Heart right ventricle (tissue), 16 donors: Measurements from ENCODE around the gene KCNAB3. TPM values are rescaled to one million over a fixed set of nuclear protein-coding genes. Genes with fewer than 3 reads are reported as not detected.
A peak's percentile ranks its signal among the peaks of the same experiment; 100 is the strongest.

Source experiments
- ATAC-seq, 8 donors: fragments of 200-7000 bp; cut with Tn5 transposase; one replicate each; pipeline ENCODE4 v1.9.1; 2020; ENCODE audit warnings: mild to moderate bottlenecking in 8 of 8, moderate library complexity in 8 of 8, moderate number of reproducible peaks in 1 of 8
- DNase-seq, 2 donors: peaks; one replicate each; pipeline ENCODE4 v3.0.0-alpha.2; 2020
- H3K27ac ChIP-seq, 10 donors: fragments of 200-600 bp; sonication (generic) in 2 of 10; one replicate each; pipeline versions ENCODE4 v1.5.0 to v1.8.0; 2020 to 2022; ENCODE audit warnings: mild to moderate bottlenecking in 3 of 10
- H3K27me3 ChIP-seq, 7 donors: fragments of 200-600 bp; one replicate each; pipeline ENCODE4 v1.8.0; 2021 to 2022; ENCODE audit warnings: mild to moderate bottlenecking in 2 of 7
- H3K36me3 ChIP-seq, 9 donors: fragments of 200-600 bp; sonication (generic) in 1 of 9; one replicate each; pipeline versions ENCODE4 v1.5.0 to v1.8.0; 2020 to 2022; ENCODE audit warnings: mild to moderate bottlenecking in 2 of 9
- H3K4me1 ChIP-seq, 9 donors: fragments of 200-600 bp; sonication (generic) in 1 of 9; one replicate each; pipeline versions ENCODE4 v1.5.0 to v1.8.0; 2020 to 2022; ENCODE audit warnings: mild to moderate bottlenecking in 4 of 9
- H3K4me3 ChIP-seq, 10 donors: fragments of 200-600 bp; sonication (generic) in 2 of 10; one replicate each; pipeline versions ENCODE4 v1.5.0 to v1.8.0; 2020 to 2022; ENCODE audit warnings: mild to moderate bottlenecking in 7 of 10, moderate library complexity in 2 of 10
- H3K9me3 ChIP-seq, 11 donors: fragments of 200-600 bp in 10 of 11; sonication (generic) in 2 of 11; one replicate each; pipeline versions ENCODE4 v1.5.0 to v1.8.0; 2013 to 2022; ENCODE audit warnings: mild to moderate bottlenecking in 2 of 11, control low read depth in 1 of 11, moderate library complexity in 1 of 11
- CTCF ChIP-seq, 9 donors: fragments of 200-600 bp; sonication (generic) in 2 of 9; IDR thresholded peaks; one replicate each; pipeline versions ENCODE4 v1.5.0 to v1.8.0; 2021 to 2022; ENCODE audit warnings: antibody characterized with exemption in 9 of 9, mild to moderate bottlenecking in 5 of 9, moderate library complexity in 1 of 9
- WGBS, 2 donors: extraction: QIAGEN DNeasy Blood & Tissue Kit; methylation state at CpG; one replicate each; pipeline ENCODE4 v1.1.7; 2013; ENCODE audit warnings: inconsistent platforms in 1 of 2; 5-methylcytosine and 5-hydroxymethylcytosine counted together
- intact Hi-C, 10 donors: fragments of 100-400 bp; cut with DNase I; formaldehyde crosslinking; loops; one replicate each; pipeline versions ENCODE4 v1.11.1 to v1.14.2; 2022
- long read RNA-seq, 3 donors: library from polyadenylated mRNA; unstranded; transcript quantifications; one replicate each; pipeline ENCODE4 v2.0.0, GENCODE V29; 2020 to 2021
- polyA plus RNA-seq, 2 donors: library from polyadenylated mRNA; stranded (reverse); fragments of 200-250 nt; gene quantifications; one replicate each; pipeline ENCODE4 v1.2.3, GENCODE V29; 2013
- total RNA-seq, 10 donors: library from RNA; stranded (reverse); fragmentation: NEBNext Ultra II Directional in 3 of 10; extraction: Animal tissue kit (Norgen Biotek cat#: 25700) in 3 of 10; gene quantifications; one replicate each; pipeline versions ENCODE4 v1.2.1 to v1.2.4, GENCODE V29; 2021 to 2023
- donor health status: Arrhythmogenic right ventricular cardiomyopathy.
- donor health status: ischemic (EF 13 %, LVEDD 7.1; RV severe dilation, severe dysfunction).
- donor health status: healthy with polysubstance abuse.
- donor health status: DM: no; HTN: yes; CAD: no.
- donor health status: DM: no; HTN: no; CAD: no.
- donor health status: ischemic (EF 25% LVEDD 6.9; RV normal size, moderate dysfunction).
- donor health status: ischemic (EF 25% LVEDD 5.7; RV mildly dilated, moderate dysfunction).
- donor health status: healthy.
- donor health status: DM: yes; HTN: yes; CAD: no.
- donor health status: Ischemic cardiomyopathy.
- donor health status: ischemic (EF 35%, LVEDD 5.7; RV mildly dilated, moderate dysfunction).
- donor health status: nonischemic (EF 11% LVEDD 7.7; RV severe dilation, severe dysfunction).
- donor health status: DM: yes; HTN: yes; CAD: no.
- donor health status: PGD.
- donor health status: ischemic (EF 29% LVEDD 5.4; RV normal size, mild dysfunction).
- donor health status: nonischemic (EF 23%, LVEDD 6.1; RV moderate dilation, normal function).

KCNAB3 gene
- total RNA-seq (under 1 TPM; 0.11 to 0.72 (median 0.31) TPM), polyA plus RNA-seq (1 to 10 TPM in 1 of 2 donors, under 1 TPM in 1; 0.49 to 1.5 TPM)
- long read RNA-seq, donor 1: 0 reads
- long read RNA-seq, donor 2, partial matches to known transcripts: 0 of 2 reads
- long read RNA-seq, donor 2, other reads (novel, unspliced or antisense): 2 of 2 reads
- long read RNA-seq, donor 3: 0 reads

GRCh38 chr17:7929158-7930023, at the start of gene KCNAB3:
Gene KCNAB3 (minus strand): TSS chr17:7929856. CDS start chr17:7929435, 421 bp downstream.
- H3K36me3 ChIP-seq: peaks cover 0 to 17% (median 0%) of the 10 kb centered on the region in 9 donors
- peak within 1 kb of the TSS in 2 of 10 donors; percentile 8 to 9 for H3K4me3 ChIP-seq
- DNase-seq: peak in 1 of 2 donors; percentile 45
- no peak within 1 kb of the TSS for H3K27ac ChIP-seq
- no peak for TF ChIP-seq CTCF (IDR thresholded peaks at IDR 0.05)
- peaks cover 2 to 34% (median 22%) of the 10 kb centered on the region in 9 donors for H3K4me1 ChIP-seq
- H3K27me3 ChIP-seq: no peaks in the 10 kb centered on the region
- no peaks in the 10 kb centered on the region for H3K9me3 ChIP-seq
- ATAC-seq: no peak
- 32 to 44% methylated on average over 56 to 67 of the region's 67 CpGs for WGBS, 2 donors
- intact Hi-C loops: loop anchor here in 2 of 10 donors (5.0 kb wide), 2 partner anchors 42 to 128 kb away; partner anchors contain the start of gene CHD3 (in 1 of the 2)

GRCh38 chr17:7977805-7978204, 48.1 kb upstream of the KCNAB3 start:
- intact Hi-C loops: loop anchor here in 1 of 10 donors (5.0 kb wide), 1 partner anchor 116 kb away; no protein-coding TSS in a partner anchor
- 91 to 95% methylated on average over 5 of the region's 5 CpGs for WGBS, 2 donors
- peaks cover 0 to 7% (median 0%) of the 10 kb centered on the region in 9 donors for H3K4me1 ChIP-seq
- no peak overlapping the region for H3K4me3 ChIP-seq
- peaks cover 0 to 22% (median 4%) of the 10 kb centered on the region in 7 donors for H3K27me3 ChIP-seq
- ATAC-seq (no peak), DNase-seq (no peak)
- peaks cover 0 to 21% (median 8%) of the 10 kb centered on the region in 11 donors for H3K9me3 ChIP-seq
- no peaks in the 10 kb centered on the region for H3K36me3 ChIP-seq
- H3K27ac ChIP-seq: no peak overlapping the region
- no peak for TF ChIP-seq CTCF (IDR thresholded peaks at IDR 0.05)

GRCh38 chr17:7977039-7977438, 47.4 kb upstream of the KCNAB3 start:
- Histone ChIP-seq H3K9me3 (peaks cover 0 to 21% (median 8%) of the 10 kb centered on the region in 11 donors), H3K4me1 (peaks cover 0 to 2% (median 0%) of the 10 kb centered on the region in 9 donors), H3K27ac (no peak overlapping the region), H3K4me3 (no peak overlapping the region), H3K36me3 (no peaks in the 10 kb centered on the region), H3K27me3 (peaks cover 0 to 14% (median under 1%) of the 10 kb centered on the region in 7 donors)
- ATAC-seq (no peak), DNase-seq (no peak)
- no peak for TF ChIP-seq CTCF (IDR thresholded peaks at IDR 0.05)
- intact Hi-C loops: loop anchor here in 1 of 10 donors (5.0 kb wide), 1 partner anchor 115 kb away; no protein-coding TSS in a partner anchor
- WGBS, 2 donors: 90 to 93% methylated on average over 4 of the region's 4 CpGs

- H3K9me3 ChIP-seq: peaks cover 0 to 21% (median 8%) of the 10 kb centered on the region in 11 donors
- no peak overlapping the region for H3K27ac ChIP-seq
- no peaks in the 10 kb centered on the region for H3K36me3 ChIP-seq
- H3K27me3 ChIP-seq: peaks cover 0 to 7% (median 0%) of the 10 kb centered on the region in 7 donors
- no peak overlapping the region for H3K4me3 ChIP-seq
- no peak for ATAC-seq
- TF ChIP-seq CTCF (IDR thresholded peaks at IDR 0.05): no peak
- DNase-seq: no peak
- intact Hi-C loops: loop anchor here in 1 of 10 donors (5.0 kb wide), 1 partner anchor 112 kb away; no protein-coding TSS in a partner anchor
- peaks cover 0 to under 1% (median 0%) of the 10 kb centered on the region in 9 donors for H3K4me1 ChIP-seq
These were observed 45.0 kb upstream of the KCNAB3 start for GRCh38 chr17:7974638-7975131.
